Ishikawa (cell line): ENCODE measurements around the gene TEX11.

Experiments
- CEBPB ChIP-seq: IDR thresholded peaks from 2 replicates; pipeline ENCODE4 v1.6.1; 2012
- EGR1 ChIP-seq: IDR thresholded peaks from 2 replicates; pipeline ENCODE4 v1.6.1; 2012
- EP300 ChIP-seq: IDR thresholded peaks from 2 replicates; pipeline ENCODE4 v1.6.1; 2012; ENCODE audit warnings: borderline replicate concordance
- FOXM1 ChIP-seq: IDR thresholded peaks from 2 replicates; pipeline ENCODE4 v1.6.1; 2012; ENCODE audit warnings: low read depth, borderline replicate concordance
- NFIC ChIP-seq: IDR thresholded peaks from 2 replicates; pipeline ENCODE4 v1.6.1; 2012
- RAD21 ChIP-seq: IDR thresholded peaks from 2 replicates; pipeline ENCODE4 v1.6.1; 2012; ENCODE audit warnings: low read depth
- YY1 ChIP-seq: IDR thresholded peaks from 2 replicates; pipeline ENCODE4 v1.6.1; 2012; ENCODE audit warnings: low read depth
- TF ChIP-seq, protein P1 (sequence below): IDR thresholded peaks from 2 replicates; pipeline ENCODE4 v1.6.1; 2012; ENCODE audit warnings: low read depth, mild to moderate bottlenecking

GRCh38 chrX:70834589-70834988 lies 73.9 kb downstream of the TEX11 start:
- no peak for TF ChIP-seq EP300
- TF ChIP-seq EGR1 = no peak
- TF ChIP-seq YY1 = no peak
- TF ChIP-seq, protein P1, sequence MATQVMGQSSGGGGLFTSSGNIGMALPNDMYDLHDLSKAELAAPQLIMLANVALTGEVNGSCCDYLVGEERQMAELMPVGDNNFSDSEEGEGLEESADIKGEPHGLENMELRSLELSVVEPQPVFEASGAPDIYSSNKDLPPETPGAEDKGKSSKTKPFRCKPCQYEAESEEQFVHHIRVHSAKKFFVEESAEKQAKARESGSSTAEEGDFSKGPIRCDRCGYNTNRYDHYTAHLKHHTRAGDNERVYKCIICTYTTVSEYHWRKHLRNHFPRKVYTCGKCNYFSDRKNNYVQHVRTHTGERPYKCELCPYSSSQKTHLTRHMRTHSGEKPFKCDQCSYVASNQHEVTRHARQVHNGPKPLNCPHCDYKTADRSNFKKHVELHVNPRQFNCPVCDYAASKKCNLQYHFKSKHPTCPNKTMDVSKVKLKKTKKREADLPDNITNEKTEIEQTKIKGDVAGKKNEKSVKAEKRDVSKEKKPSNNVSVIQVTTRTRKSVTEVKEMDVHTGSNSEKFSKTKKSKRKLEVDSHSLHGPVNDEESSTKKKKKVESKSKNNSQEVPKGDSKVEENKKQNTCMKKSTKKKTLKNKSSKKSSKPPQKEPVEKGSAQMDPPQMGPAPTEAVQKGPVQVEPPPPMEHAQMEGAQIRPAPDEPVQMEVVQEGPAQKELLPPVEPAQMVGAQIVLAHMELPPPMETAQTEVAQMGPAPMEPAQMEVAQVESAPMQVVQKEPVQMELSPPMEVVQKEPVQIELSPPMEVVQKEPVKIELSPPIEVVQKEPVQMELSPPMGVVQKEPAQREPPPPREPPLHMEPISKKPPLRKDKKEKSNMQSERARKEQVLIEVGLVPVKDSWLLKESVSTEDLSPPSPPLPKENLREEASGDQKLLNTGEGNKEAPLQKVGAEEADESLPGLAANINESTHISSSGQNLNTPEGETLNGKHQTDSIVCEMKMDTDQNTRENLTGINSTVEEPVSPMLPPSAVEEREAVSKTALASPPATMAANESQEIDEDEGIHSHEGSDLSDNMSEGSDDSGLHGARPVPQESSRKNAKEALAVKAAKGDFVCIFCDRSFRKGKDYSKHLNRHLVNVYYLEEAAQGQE = no peak
- TF ChIP-seq RAD21 = no peak
- TF ChIP-seq FOXM1 = no peak
- no peak for TF ChIP-seq CEBPB
- TF ChIP-seq NFIC = no peak
